ENCODE data around the gene L2HGDH.
"Not testable (repeated sequence)": the region's sequence is repeated elsewhere in the genome, so short reads cannot be mapped to it uniquely, and the experiment has no call there.

The L2HGDH gene

GRCh38 chr14:50357753-50358395 lies 45.8 kb upstream of the L2HGDH start:
- no peak for DNase-seq (ENCODE audit: low spot score)
- Histone ChIP-seq H3K4me2 (ENCODE audit: insufficient read depth, low read length, poor library complexity, severe bottlenecking) (no peak overlapping the region), H3K27ac (replicated peaks; ENCODE audit: low read length) (no peak overlapping the region), H2BK5ac (ENCODE audit: low read length) (no peak overlapping the region), H3K14ac (ENCODE audit: low read length) (no peak overlapping the region), H3K4ac (ENCODE audit: low read length) (no peak overlapping the region), H3K23ac (ENCODE audit: low read depth, low read length, poor library complexity) (no peak overlapping the region), H2BK120ac (ENCODE audit: low read depth, low read length) (no peak overlapping the region), H3K9ac (ENCODE audit: low read depth, low read length, poor library complexity) (no peak overlapping the region), H4K91ac (ENCODE audit: low read depth, low read length, poor library complexity) (no peak overlapping the region), H2BK15ac (ENCODE audit: low read length) (no peak overlapping the region), H2AFZ (ENCODE audit: low read length) (peak overlapping the region; percentile 27), H3K4me1 (ENCODE audit: control insufficient read depth in 2 of 2, insufficient read depth in 1 of 2, low read depth in 1 of 2, low read length in 2 of 2) (peaks cover 0 to 2% of the 10 kb centered on the region in 2 donors), H3K4me3 (ENCODE audit: low read length in 2 of 2) (no peak overlapping the region), H4K8ac (ENCODE audit: low read depth, low read length) (no peak overlapping the region), H3K27me3 (ENCODE audit: control insufficient read depth in 3 of 3, insufficient read depth in 3 of 3, low read depth in 1 of 3, low read length in 3 of 3) (no peaks in the 10 kb centered on the region), H2AK5ac (ENCODE audit: low read depth, low read length) (no peak overlapping the region), H3K18ac (ENCODE audit: low read length) (no peak overlapping the region), H3K79me1 (ENCODE audit: low read depth, low read length) (no peaks in the 10 kb centered on the region), H3K36me3 (replicated peaks in 1 of 2; ENCODE audit: control insufficient read depth in 2 of 2, insufficient read depth in 2 of 2, low read length in 2 of 2) (no peaks in the 10 kb centered on the region), H3K9me3 (replicated peaks in 1 of 2; ENCODE audit: control insufficient read depth in 2 of 2, insufficient read depth in 1 of 2, low read depth in 1 of 2, low read length in 2 of 2) (no peaks in the 10 kb centered on the region), H2BK12ac (ENCODE audit: low read length) (no peak overlapping the region)
- no CpG with 5 or more reads among the region's 4 CpGs for WGBS, 2 donors (ENCODE audit: extremely low coverage in 2 of 2, insufficient read length in 2 of 2, insufficient replicate concordance in 1 of 2)

- H3K9ac ChIP-seq (ENCODE audit: low read depth, low read length, poor library complexity): no peak overlapping the region
- no peak overlapping the region for H3K4ac ChIP-seq (ENCODE audit: low read length)
- no peak overlapping the region for H4K8ac ChIP-seq (ENCODE audit: low read depth, low read length)
- H3K18ac ChIP-seq (ENCODE audit: low read length): no peak overlapping the region
- no peak overlapping the region for H3K4me3 ChIP-seq (ENCODE audit: low read length in 2 of 2)
- no CpG with 5 or more reads among the region's 6 CpGs for whole genome bisulfite sequencing, 2 donors (ENCODE audit: extremely low coverage in 2 of 2, insufficient read length in 2 of 2, insufficient replicate concordance in 1 of 2)
- peak overlapping the region; percentile 27 for H2AFZ ChIP-seq (ENCODE audit: low read length)
- DNase-seq (ENCODE audit: low spot score): no peak
- no peak overlapping the region for H2BK12ac ChIP-seq (ENCODE audit: low read length)
- H3K79me1 ChIP-seq (ENCODE audit: low read depth, low read length): no peaks in the 10 kb centered on the region
- no peak overlapping the region for H3K14ac ChIP-seq (ENCODE audit: low read length)
- H2AK5ac ChIP-seq (ENCODE audit: low read depth, low read length): no peak overlapping the region
- H3K36me3 ChIP-seq (replicated peaks in 1 of 2; ENCODE audit: control insufficient read depth in 2 of 2, insufficient read depth in 2 of 2, low read length in 2 of 2): no peaks in the 10 kb centered on the region
- no peak overlapping the region for H3K27ac ChIP-seq (replicated peaks; ENCODE audit: low read length)
- no peak overlapping the region for H2BK120ac ChIP-seq (ENCODE audit: low read depth, low read length)
- no peaks in the 10 kb centered on the region for H3K9me3 ChIP-seq (replicated peaks in 1 of 2; ENCODE audit: control insufficient read depth in 2 of 2, insufficient read depth in 1 of 2, low read depth in 1 of 2, low read length in 2 of 2)
- no peak overlapping the region for H4K91ac ChIP-seq (ENCODE audit: low read depth, low read length, poor library complexity)
- H3K23ac ChIP-seq (ENCODE audit: low read depth, low read length, poor library complexity): no peak overlapping the region
- peaks cover 0 to 2% of the 10 kb centered on the region in 2 donors for H3K4me1 ChIP-seq (ENCODE audit: control insufficient read depth in 2 of 2, insufficient read depth in 1 of 2, low read depth in 1 of 2, low read length in 2 of 2)
- no peaks in the 10 kb centered on the region for H3K27me3 ChIP-seq (ENCODE audit: control insufficient read depth in 3 of 3, insufficient read depth in 3 of 3, low read depth in 1 of 3, low read length in 3 of 3)
- H2BK5ac ChIP-seq (ENCODE audit: low read length): no peak overlapping the region
- H3K4me2 ChIP-seq (ENCODE audit: insufficient read depth, low read length, poor library complexity, severe bottlenecking): no peak overlapping the region
- no peak overlapping the region for H2BK15ac ChIP-seq (ENCODE audit: low read length)
These were observed 45.1 kb upstream of the L2HGDH start for GRCh38 chr14:50357124-50357523.

DNA sequence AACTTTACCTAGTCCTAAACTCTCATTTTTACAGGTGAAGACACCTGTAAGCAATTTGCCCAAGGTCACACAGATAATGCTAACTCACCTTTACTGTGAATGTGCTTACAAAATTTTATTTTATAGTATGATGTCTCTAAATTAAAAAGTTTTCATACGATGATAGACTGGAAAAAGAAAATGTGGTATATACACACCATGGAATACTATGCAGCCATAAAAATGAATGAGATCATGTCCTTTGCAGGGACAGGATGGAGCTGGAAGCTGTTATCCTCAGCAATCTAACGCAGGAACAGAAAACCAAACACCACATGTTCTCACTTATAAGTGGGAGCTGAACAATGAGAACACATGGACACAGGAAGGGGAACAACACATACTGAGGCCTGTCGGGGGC lies 44.3 kb upstream of the L2HGDH start:
- DNase-seq (ENCODE audit: low spot score): not testable (repeated sequence)
- no CpG with 5 or more reads among the region's 3 CpGs for WGBS, 2 donors (ENCODE audit: extremely low coverage in 2 of 2, insufficient read length in 2 of 2, insufficient replicate concordance in 1 of 2)

GRCh38 chr14:50355692-50356091 lies 43.7 kb upstream of the L2HGDH start:
- H2AFZ ChIP-seq (ENCODE audit: low read length): no peak overlapping the region
- no peak overlapping the region for H3K27ac ChIP-seq (replicated peaks; ENCODE audit: low read length)
- peaks cover 0 to 2% of the 10 kb centered on the region in 2 donors for H3K4me1 ChIP-seq (ENCODE audit: control insufficient read depth in 2 of 2, insufficient read depth in 1 of 2, low read depth in 1 of 2, low read length in 2 of 2)
- H2BK120ac ChIP-seq (ENCODE audit: low read depth, low read length): no peak overlapping the region
- WGBS, 2 donors (ENCODE audit: extremely low coverage in 2 of 2, insufficient read length in 2 of 2, insufficient replicate concordance in 1 of 2): no CpG with 5 or more reads among the region's 1 CpG
- no peak overlapping the region for H4K91ac ChIP-seq (ENCODE audit: low read depth, low read length, poor library complexity)
- H3K36me3 ChIP-seq (replicated peaks in 1 of 2; ENCODE audit: control insufficient read depth in 2 of 2, insufficient read depth in 2 of 2, low read length in 2 of 2): no peaks in the 10 kb centered on the region
- no peak overlapping the region for H3K4ac ChIP-seq (ENCODE audit: low read length)
- no peak overlapping the region for H3K23ac ChIP-seq (ENCODE audit: low read depth, low read length, poor library complexity)
- H3K79me1 ChIP-seq (ENCODE audit: low read depth, low read length): no peaks in the 10 kb centered on the region
- no peak overlapping the region for H3K4me3 ChIP-seq (ENCODE audit: low read length in 2 of 2)
- no peak overlapping the region for H2BK15ac ChIP-seq (ENCODE audit: low read length)
- H2BK5ac ChIP-seq (ENCODE audit: low read length): no peak overlapping the region
- H2BK12ac ChIP-seq (ENCODE audit: low read length): no peak overlapping the region
- no peaks in the 10 kb centered on the region for H3K27me3 ChIP-seq (ENCODE audit: control insufficient read depth in 3 of 3, insufficient read depth in 3 of 3, low read depth in 1 of 3, low read length in 3 of 3)
- H3K9me3 ChIP-seq (replicated peaks in 1 of 2; ENCODE audit: control insufficient read depth in 2 of 2, insufficient read depth in 1 of 2, low read depth in 1 of 2, low read length in 2 of 2): peaks cover 0 to under 1% of the 10 kb centered on the region in 2 donors
- H3K9ac ChIP-seq (ENCODE audit: low read depth, low read length, poor library complexity): no peak overlapping the region
- H4K8ac ChIP-seq (ENCODE audit: low read depth, low read length): no peak overlapping the region
- no peak for DNase-seq (ENCODE audit: low spot score)
- no peak overlapping the region for H3K14ac ChIP-seq (ENCODE audit: low read length)
- H2AK5ac ChIP-seq (ENCODE audit: low read depth, low read length): no peak overlapping the region
- H3K4me2 ChIP-seq (ENCODE audit: insufficient read depth, low read length, poor library complexity, severe bottlenecking): no peak overlapping the region
- H3K18ac ChIP-seq (ENCODE audit: low read length): no peak overlapping the region

More for the DNA sequence above, 44.3 kb upstream of the L2HGDH start:
- H3K27ac ChIP-seq (replicated peaks; ENCODE audit: low read length); H2BK120ac ChIP-seq (ENCODE audit: low read depth, low read length); H3K4me1 ChIP-seq (ENCODE audit: control insufficient read depth in 2 of 2, insufficient read depth in 1 of 2, low read depth in 1 of 2, low read length in 2 of 2); H3K4me2 ChIP-seq (ENCODE audit: insufficient read depth, low read length, poor library complexity, severe bottlenecking); H3K4ac ChIP-seq (ENCODE audit: low read length); H2BK15ac ChIP-seq (ENCODE audit: low read length); H2AK5ac ChIP-seq (ENCODE audit: low read depth, low read length); H3K4me3 ChIP-seq (ENCODE audit: low read length in 2 of 2); H3K9ac ChIP-seq (ENCODE audit: low read depth, low read length, poor library complexity); H3K79me1 ChIP-seq (ENCODE audit: low read depth, low read length); H3K23ac ChIP-seq (ENCODE audit: low read depth, low read length, poor library complexity); H3K27me3 ChIP-seq (ENCODE audit: control insufficient read depth in 3 of 3, insufficient read depth in 3 of 3, low read depth in 1 of 3, low read length in 3 of 3); H4K8ac ChIP-seq (ENCODE audit: low read depth, low read length); H3K36me3 ChIP-seq (replicated peaks in 1 of 2; ENCODE audit: control insufficient read depth in 2 of 2, insufficient read depth in 2 of 2, low read length in 2 of 2); H3K14ac ChIP-seq (ENCODE audit: low read length); H4K91ac ChIP-seq (ENCODE audit: low read depth, low read length, poor library complexity); H2BK12ac ChIP-seq (ENCODE audit: low read length); H3K18ac ChIP-seq (ENCODE audit: low read length); H2AFZ ChIP-seq (ENCODE audit: low read length); H3K9me3 ChIP-seq (replicated peaks in 1 of 2; ENCODE audit: control insufficient read depth in 2 of 2, insufficient read depth in 1 of 2, low read depth in 1 of 2, low read length in 2 of 2); H2BK5ac ChIP-seq (ENCODE audit: low read length): not testable (repeated sequence)
